K562 (cell line): ENCODE results near the gene UBE2L3. TPM values are rescaled to one million over a fixed set of nuclear protein-coding genes. Genes with fewer than 3 reads are reported as not detected.

ENCODE experiments used
- ATAC-seq: fragments of 200-7000 bp; cut with Tn5 transposase; 3 replicates; pipeline ENCODE4 v1.9.1; 2020; ENCODE audit warnings: moderate library complexity
- BruUV-seq: library from RNA; stranded (reverse); fragments of 400-500 nt; replicated peaks from 2 replicates; lab custom pipeline; 2021; lab: Mats Ljungman, UMichigan
- CTCF ChIA-PET: fragments of 300-600 bp; formaldehyde crosslinking; extraction: SDS; loops from one replicate; lab custom pipeline; 2021; ENCODE audit warnings: low intra/inter-chr PET ratio; lab: Yijun Ruan, JAX
- POLR2A ChIA-PET: fragments of 300-600, 350-650 bp; sonication (Branson Sonifier 250); formaldehyde crosslinking; extraction: SDS; loops from one replicate; lab custom pipeline; 2021; ENCODE audit warnings: antibody characterized with exemption, inconsistent platforms; lab: Yijun Ruan, JAX
- DNase-seq, 4 experiments: peaks; one replicate each; pipeline versions ENCODE4 v3.0.0 to v3.0.0-alpha.2; 2011 to 2018; ENCODE audit warnings: low spot score in 3 of 4, mixed read lengths in 3 of 4; ENCODE audit errors: extremely low read depth in 1 of 4
- FAIRE-seq: peaks from 2 replicates; lab custom pipeline; 2011; peaks lifted over from hg19 to GRCh38; lab: Jason Lieb, UNC
- H2AFZ ChIP-seq: 2 replicates; pipeline ENCODE4 v1.6.0; 2011; ENCODE audit warnings: low read depth, low read length, control low read depth, inconsistent platforms
- H3K27ac ChIP-seq: fragments of 200-600 bp; 3 replicates; pipeline ENCODE4 v1.8.0; 2011; ENCODE audit warnings: low read depth, mild to moderate bottlenecking, control low read depth, inconsistent platforms, low read length, moderate library complexity, mixed read lengths; ENCODE audit errors: extremely low read depth
- H3K27me3 ChIP-seq, 2 experiments: fragments of 300-600 bp in 1 of 2; 2 replicates in 1 of 2; 3 replicates in 1 of 2; pipeline versions ENCODE4 v1.6.0 to v1.8.0; 2011; ENCODE audit warnings: inconsistent platforms in 2 of 2, low read length in 2 of 2, mild to moderate bottlenecking in 1 of 2, mixed read lengths in 1 of 2, moderate library complexity in 1 of 2; ENCODE audit not compliant: control insufficient read depth in 2 of 2, insufficient read depth in 2 of 2
- H3K36me3 ChIP-seq: fragments of 300-600 bp; 3 replicates; pipeline ENCODE4 v1.8.0; 2011; ENCODE audit warnings: mild to moderate bottlenecking, low read length, inconsistent platforms; ENCODE audit not compliant: control insufficient read depth, insufficient read depth
- H3K4me1 ChIP-seq, 2 experiments: fragments of 200-600 bp in 1 of 2; replicated peaks in 1 of 2; 2 replicates in 1 of 2; 3 replicates in 1 of 2; pipeline versions ENCODE4 v1.5.1 to v1.8.0; 2011; ENCODE audit warnings: inconsistent platforms in 2 of 2, low read length in 2 of 2, mild to moderate bottlenecking in 1 of 2, mixed read lengths in 1 of 2, moderate library complexity in 1 of 2; ENCODE audit not compliant: control insufficient read depth in 2 of 2, insufficient read depth in 2 of 2
- H3K4me2 ChIP-seq: 2 replicates; pipeline ENCODE4 v1.6.1; 2011; ENCODE audit warnings: low read length, control low read depth, inconsistent platforms, mixed read lengths; ENCODE audit not compliant: insufficient read depth
- H3K4me3 ChIP-seq: fragments of 200-600 bp; sonication (generic), shearing (Covaris generic); 2 replicates; pipeline ENCODE4 v1.5.1; 2016; ENCODE audit warnings: control low read depth, inconsistent platforms
- H3K79me2 ChIP-seq: fragments of 200-600 bp; 3 replicates; pipeline ENCODE4 v1.8.0; 2011; ENCODE audit warnings: low read length, inconsistent platforms; ENCODE audit not compliant: control insufficient read depth, insufficient read depth
- H3K9ac ChIP-seq, 2 experiments: 2 replicates each; pipeline versions ENCODE4 v1.6.0 to v1.6.1; 2011; ENCODE audit warnings: low read depth in 2 of 2, low read length in 2 of 2, control low read depth in 1 of 2, inconsistent platforms in 1 of 2, mild to moderate bottlenecking in 1 of 2, mixed read lengths in 1 of 2; ENCODE audit not compliant: insufficient read depth in 1 of 2
- H3K9me1 ChIP-seq: one replicate; pipeline ENCODE4 v1.6.0; 2011; ENCODE audit warnings: inconsistent platforms, mild to moderate bottlenecking, low read length, moderate library complexity; ENCODE audit not compliant: control insufficient read depth, insufficient read depth
- H3K9me3 ChIP-seq: replicated peaks from 2 replicates; pipeline ENCODE4 v1.5.1; 2011; ENCODE audit warnings: low read depth, low read length, inconsistent platforms; ENCODE audit not compliant: control insufficient read depth, insufficient read depth
- H4K20me1 ChIP-seq: replicated peaks from 2 replicates; pipeline ENCODE4 v1.6.1; 2011; ENCODE audit warnings: low read length, inconsistent platforms, mixed read lengths; ENCODE audit not compliant: control insufficient read depth, insufficient read depth
- CBFB ChIP-seq: sonication (generic); formaldehyde crosslinking; IDR thresholded peaks from 2 replicates; pipeline ENCODE4 v1.4.0; 2020; ENCODE audit warnings: mild to moderate bottlenecking, missing genetic modification reagents
- EHMT2 ChIP-seq: fragments of 450-650 bp; IDR thresholded peaks from 2 replicates; pipeline ENCODE4 v1.6.1; 2018; ENCODE audit warnings: antibody characterized with exemption
- ZNF324 ChIP-seq: fragments of 250-450 bp; sonication (Bioruptor Pico); IDR thresholded peaks from 2 replicates; pipeline ENCODE4 v1.4.0; 2020; ENCODE audit warnings: mild to moderate bottlenecking
- ZNF639 ChIP-seq, 2 experiments: fragments of 200-800 bp in 1 of 2; sonication (Bioruptor generic) in 1 of 2; sonication (generic) in 1 of 2; formaldehyde crosslinking in 1 of 2; IDR thresholded peaks in 1 of 2; conservative IDR thresholded peaks in 1 of 2; 2 replicates each; pipeline versions ENCODE4 v1.5.0 to v1.6.1; 2016 to 2020; ENCODE audit warnings: missing compliant biosample characterization in 1 of 2, missing genetic modification characterization in 1 of 2, missing genetic modification reagents in 1 of 2
- WGBS: fragments of 100-300 bp; shearing (Covaris generic); methylation state at CpG from one replicate; pipeline ENCODE4 v1.1.6; 2016; ENCODE audit warnings: low coverage, mixed read lengths; ENCODE audit not compliant: insufficient coverage; ENCODE audit errors: missing lambda C conversion rate; 5-methylcytosine and 5-hydroxymethylcytosine counted together
- in situ Hi-C: fragments of 300-500 bp; cut with MboI; formaldehyde crosslinking; loops from 4 replicates; pipeline ENCODE4 v1.15.0; 2018; ENCODE audit warnings: inconsistent platforms, mixed read lengths
- intact Hi-C: fragments of 100-400 bp; cut with micrococcal nuclease; formaldehyde crosslinking; loops from 2 replicates; pipeline ENCODE4 v1.14.2; 2022
- polyA plus RNA-seq, 8 experiments: library from polyadenylated mRNA; depleted of rRNA in 4 of 8; stranded (reverse) in 5 of 8; unstranded in 3 of 8; fragments of >200 nt; fragmentation: Nextera tagmentation in 2 of 8; fragmentation: Illumina TruSeq in 1 of 8; extraction: Ambion mirVana in 2 of 8; extraction: Trizol in 1 of 8; gene quantifications; 2 replicates each; pipeline versions ENCODE4 v1.2.1 to v1.2.3, GENCODE V29; 2011 to 2014; ENCODE audit warnings: inconsistent platforms in 1 of 8, missing spikeins in 1 of 8
- total RNA-seq, 7 experiments: library from RNA; depleted of rRNA in 6 of 7; stranded (reverse); fragments of >200 nt in 6 of 7; fragmentation: Illumina TruSeq in 2 of 7; extraction: Trizol in 2 of 7; gene quantifications; 2 replicates each; pipeline versions ENCODE4 v1.2.1 to v1.2.3, GENCODE V29; 2011 to 2021; ENCODE audit warnings: low replicate concordance in 1 of 7
- TF ChIP-seq, protein P1 (sequence below), 2 experiments: fragments of 450-650 bp in 1 of 2; sonication (generic) in 1 of 2; formaldehyde crosslinking; conservative IDR thresholded peaks; 2 replicates each; pipeline versions ENCODE4 v1.4.0 to v1.8.1; 2020 to 2022; ENCODE audit warnings: mild to moderate bottlenecking in 1 of 2, missing genetic modification reagents in 1 of 2

UBE2L3 gene
- total and polyA plus RNA-seq, 9 of the 15 experiments (the other 6 are each of a cell fraction or from before 2014, with no cell fraction given) = 215 to 625 (median 285) TPM

DNA sequence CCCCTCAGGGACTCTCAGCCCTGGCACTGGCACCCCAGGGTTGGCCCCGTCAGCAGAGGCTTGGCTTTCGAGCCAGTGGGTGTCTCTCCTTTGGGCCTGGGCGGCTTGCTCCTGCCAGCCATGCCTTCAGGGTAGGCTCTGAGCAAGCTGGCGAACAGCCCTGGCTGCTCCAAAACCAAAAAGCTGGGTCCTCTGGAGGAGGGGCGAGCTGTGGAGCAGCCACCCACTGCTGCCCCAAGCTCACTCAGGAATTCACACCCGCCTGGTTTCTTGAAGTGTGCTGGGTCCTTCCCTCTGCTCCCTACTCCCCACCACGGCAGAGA, 56.1 kb downstream of the UBE2L3 start:
- Histone ChIP-seq H2AFZ (no peak overlapping the region), H3K9ac (peak overlapping the region in 1 of 2 experiments; percentile 58; a peak in 2 of 4 replicates), H3K27me3 (no peaks in the 10 kb centered on the region), H3K4me3 (no peak overlapping the region), H3K4me2 (no peak overlapping the region), H3K36me3 (peaks cover 94% of the 10 kb centered on the region), H4K20me1 (peaks cover 79% of the 10 kb centered on the region), H3K79me2 (peaks cover 94% of the 10 kb centered on the region), H3K27ac (no peak overlapping the region), H3K9me3 (no peaks in the 10 kb centered on the region), H3K4me1 (peaks cover 33 to 64% of the 10 kb centered on the region in 2 experiments), H3K9me1 (peaks cover 41% of the 10 kb centered on the region)
- ATAC-seq (no peak), FAIRE-seq (no peak), DNase-seq (no peak)
- BruUV-seq = no TSS peak
- WGBS = 88% methylated on average over 7 of the region's 7 CpGs
- POLR2A ChIA-PET = interaction anchor here (0.7 to 76.8 kb wide), 9 partner anchors 4 to 343 kb away, joined by 3 to 4622 read pairs (median 6); partner anchors contain the start of genes CCDC116, PPIL2, SDF2L1 and YDJC
- CTCF ChIA-PET = interaction anchor here (0.8 to 2.6 kb wide), 2 partner anchors 18 to 23 kb away, joined by 4 to 40 read pairs; partner anchors contain the start of gene SDF2L1
- intact Hi-C loops = no loop called here
- in situ Hi-C loops = no loop called here
- TF ChIP-seq ZNF324 = no peak
- TF ChIP-seq CBFB = no peak
- no peak for TF ChIP-seq ZNF639 (CRISPR knock-in tag; conservative IDR thresholded peaks at IDR 0.05 in 1 of 2, IDR thresholded peaks at IDR 0.05 in 1 of 2)
- TF ChIP-seq, protein P1, sequence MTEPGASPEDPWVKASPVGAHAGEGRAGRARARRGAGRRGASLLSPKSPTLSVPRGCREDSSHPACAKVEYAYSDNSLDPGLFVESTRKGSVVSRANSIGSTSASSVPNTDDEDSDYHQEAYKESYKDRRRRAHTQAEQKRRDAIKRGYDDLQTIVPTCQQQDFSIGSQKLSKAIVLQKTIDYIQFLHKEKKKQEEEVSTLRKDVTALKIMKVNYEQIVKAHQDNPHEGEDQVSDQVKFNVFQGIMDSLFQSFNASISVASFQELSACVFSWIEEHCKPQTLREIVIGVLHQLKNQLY (CRISPR knock-in tag; conservative IDR thresholded peaks at IDR 0.05) = peak in 1 of 2 experiments; percentile 87; a peak in 1 of 4 replicates
- TF ChIP-seq EHMT2 = no peak
